GM19043 (cell line): Measurements from ENCODE around the gene ERBB4.

Source experiments
- ATAC-seq: cut with Tn5 transposase; IDR thresholded peaks from one replicate; pipeline ENCODE4 v1.9.1; 2021; ENCODE audit warnings: low read depth; ENCODE audit not compliant: unreplicated experiment

Gene ERBB4

GRCh38 chr2:212379103-212379502 is 159.5 kb downstream of the ERBB4 start:
- ATAC-seq: no peak

DNA sequence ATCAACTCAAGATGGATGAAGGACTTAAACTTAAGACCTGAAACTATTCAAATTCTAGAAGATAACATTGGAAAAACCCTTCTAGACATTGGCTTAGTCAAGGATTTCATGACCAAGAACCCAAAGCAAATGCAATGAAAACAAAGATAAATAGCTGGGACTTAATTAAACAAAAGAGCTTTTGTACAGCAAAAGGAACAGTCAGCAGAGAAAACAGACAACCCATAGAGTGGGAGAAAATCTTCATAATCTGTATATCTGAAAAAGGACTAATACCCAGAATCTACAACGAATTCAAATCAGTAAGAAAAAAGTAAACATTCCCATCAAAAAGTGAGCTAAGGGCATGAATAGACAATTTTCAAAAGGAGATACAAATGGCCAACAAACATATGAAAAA is 171.2 kb downstream of the ERBB4 start:
- no peak for ATAC-seq

DNA sequence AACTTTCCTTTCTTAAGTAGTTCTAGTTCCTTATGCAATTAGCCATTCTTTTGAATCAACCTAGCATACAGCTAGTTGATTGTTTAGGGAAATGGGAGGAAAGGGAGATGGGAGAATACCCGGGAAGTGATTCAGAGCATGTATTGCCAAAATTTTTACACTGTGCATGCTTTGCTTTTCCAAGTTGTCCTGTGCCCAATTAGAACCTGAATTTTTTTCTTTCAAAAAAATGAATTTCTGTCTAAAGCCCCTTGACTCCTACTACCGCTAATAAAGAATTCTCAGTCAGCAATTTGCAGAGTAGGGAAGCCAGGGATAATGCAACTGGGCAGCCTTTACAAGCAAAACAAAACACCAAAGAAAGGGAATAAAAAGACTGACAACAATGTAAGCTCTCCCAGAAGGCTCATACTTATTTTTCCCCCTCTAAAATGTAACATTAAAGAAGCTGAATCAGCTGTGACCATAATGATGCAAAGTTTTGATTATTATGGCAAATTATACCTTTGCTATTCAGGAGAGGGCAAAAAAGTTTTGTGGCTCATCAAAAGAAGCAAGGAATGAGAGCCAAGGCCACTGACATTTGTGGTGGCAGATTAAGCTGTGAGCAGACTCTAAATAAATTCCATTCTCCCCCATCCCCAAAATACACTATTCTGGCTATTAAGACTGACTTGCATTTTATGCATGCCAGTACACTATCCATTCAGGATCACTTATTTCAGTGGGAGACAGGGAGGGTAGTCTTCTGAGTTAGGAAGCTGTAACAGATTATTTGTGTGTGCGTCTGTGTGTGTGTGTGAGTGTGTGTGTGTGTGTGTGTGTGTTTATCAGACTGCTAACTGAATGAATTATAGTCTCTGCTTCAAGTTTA is 174.3 kb downstream of the ERBB4 start:
- ATAC-seq: no peak

DNA sequence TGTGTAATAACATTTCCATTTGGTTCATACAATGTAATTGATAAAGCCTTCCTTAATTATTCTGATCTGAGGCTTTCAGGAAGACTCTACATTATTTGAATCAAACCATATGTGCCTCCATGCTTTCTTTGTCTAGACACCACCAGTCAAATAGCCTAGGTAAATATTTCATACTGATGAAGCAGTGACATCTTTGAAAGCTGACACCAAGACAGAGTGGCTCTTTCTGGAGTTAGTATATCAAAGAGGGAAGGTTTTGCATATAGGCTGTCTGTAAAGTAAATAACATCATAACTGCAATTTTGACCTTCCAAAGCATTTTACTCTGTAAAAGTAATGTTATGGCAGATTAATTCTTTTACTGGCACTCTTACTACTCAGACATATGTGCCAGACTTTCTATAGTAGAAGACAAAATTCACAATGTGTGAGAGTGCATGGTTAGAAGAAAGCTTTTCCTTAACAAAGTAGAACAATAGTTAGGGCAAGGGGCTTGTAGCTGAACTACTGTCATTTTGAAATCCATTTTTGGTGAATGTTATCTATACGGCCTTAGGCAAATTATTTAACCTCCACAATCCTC is 177.3 kb downstream of the ERBB4 start:
- ATAC-seq: no peak

- no peak for ATAC-seq
Observed at GRCh38 chr2:212360068-212360460, 178.5 kb downstream of the ERBB4 start.

DNA sequence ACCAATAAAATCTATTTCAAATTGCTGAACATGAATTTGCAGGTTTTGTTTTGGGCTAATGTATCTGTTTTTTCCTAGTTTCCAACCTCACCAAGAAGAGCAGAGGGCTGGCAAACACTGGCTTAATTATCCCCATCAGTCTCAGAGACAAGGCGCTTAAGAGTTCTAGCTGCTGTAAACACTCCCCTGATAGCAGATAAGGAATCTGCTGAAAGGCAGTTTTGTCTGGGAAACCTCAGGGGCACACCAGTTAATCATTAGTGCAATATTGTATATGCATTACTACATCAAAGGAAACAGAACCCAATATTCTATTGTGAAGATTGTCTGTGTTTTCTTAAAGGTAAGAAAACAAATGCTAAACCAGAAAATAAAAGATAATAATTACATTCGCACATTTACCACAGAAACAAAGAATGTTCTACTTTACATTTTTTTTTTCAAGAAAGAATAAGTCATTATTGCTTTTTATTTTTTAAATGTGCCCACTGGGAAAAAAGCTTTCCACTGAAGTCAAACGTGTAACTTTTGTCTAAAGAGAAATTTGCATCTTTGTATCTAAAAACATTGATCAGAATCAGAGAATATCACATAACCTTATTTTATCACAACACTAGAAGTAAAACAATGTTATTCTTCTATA is 179.1 kb downstream of the ERBB4 start:
- ATAC-seq: no peak

- no peak for ATAC-seq
Observed at GRCh38 chr2:212357606-212358005, 181.0 kb downstream of the ERBB4 start.

GRCh38 chr2:212354382-212354781 is 184.2 kb downstream of the ERBB4 start:
- no peak for ATAC-seq

DNA sequence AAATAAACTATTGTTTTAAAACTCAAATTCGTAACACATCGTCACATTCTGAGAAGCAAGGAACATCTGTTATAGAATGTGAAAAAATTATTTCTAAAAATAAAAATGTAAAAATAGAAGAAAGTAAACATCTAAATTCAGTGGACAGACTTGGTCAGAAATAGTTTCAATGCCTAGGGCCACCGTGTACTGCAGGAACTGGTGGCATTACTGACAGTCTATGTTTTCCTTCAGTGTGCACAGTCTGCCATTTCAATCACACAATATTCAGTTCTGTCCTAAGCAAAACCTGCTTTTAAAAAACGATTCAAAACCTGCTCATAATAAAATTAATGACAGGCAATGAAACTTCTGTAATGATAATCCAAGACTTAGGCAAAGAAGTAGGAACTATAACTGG is 190.1 kb downstream of the ERBB4 start:
- no peak for ATAC-seq

DNA sequence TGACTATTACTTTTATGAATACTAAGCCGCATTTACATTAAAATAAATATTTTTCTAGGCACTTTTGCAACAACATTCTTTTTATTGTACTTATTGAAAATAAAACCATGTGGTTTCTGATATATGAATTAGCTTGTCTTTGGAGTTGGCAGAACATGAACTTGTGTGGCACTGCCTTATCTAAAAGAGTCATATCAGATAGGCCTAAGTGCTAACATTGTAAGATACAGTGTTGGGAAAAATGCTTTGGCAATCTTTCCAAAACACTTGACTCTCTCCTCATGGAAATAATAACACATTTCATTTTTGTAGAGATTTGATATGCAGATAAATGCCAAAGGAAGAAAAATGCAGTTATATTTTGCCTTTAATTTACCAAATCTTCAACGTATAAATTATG is 191.7 kb downstream of the ERBB4 start:
- ATAC-seq: no peak

GRCh38 chr2:212345966-212346365 is 192.6 kb downstream of the ERBB4 start:
- no peak for ATAC-seq

DNA sequence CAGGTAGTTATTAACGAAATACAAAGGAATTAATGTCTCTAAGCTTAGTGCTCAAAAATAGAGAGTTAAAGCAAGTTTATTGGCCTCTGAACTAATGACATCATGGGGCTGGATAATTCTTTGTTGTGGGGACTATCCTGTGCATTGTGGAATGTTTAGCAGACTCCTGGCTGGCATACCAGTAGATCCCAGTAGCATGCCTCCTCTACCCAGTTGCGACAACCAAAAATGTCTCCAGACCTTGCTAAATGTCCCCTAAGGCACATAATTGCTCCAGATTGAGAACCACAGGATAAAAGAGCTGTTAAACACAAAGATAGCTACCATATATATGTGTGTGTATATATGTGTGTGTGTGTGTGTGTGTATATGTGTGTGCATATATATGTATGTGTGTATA is 194.5 kb downstream of the ERBB4 start:
- no peak for ATAC-seq

GRCh38 chr2:212343167-212343566 is 195.4 kb downstream of the ERBB4 start:
- ATAC-seq: no peak

GRCh38 chr2:212337486-212338343 is 200.9 kb downstream of the ERBB4 start:
- no peak for ATAC-seq

DNA sequence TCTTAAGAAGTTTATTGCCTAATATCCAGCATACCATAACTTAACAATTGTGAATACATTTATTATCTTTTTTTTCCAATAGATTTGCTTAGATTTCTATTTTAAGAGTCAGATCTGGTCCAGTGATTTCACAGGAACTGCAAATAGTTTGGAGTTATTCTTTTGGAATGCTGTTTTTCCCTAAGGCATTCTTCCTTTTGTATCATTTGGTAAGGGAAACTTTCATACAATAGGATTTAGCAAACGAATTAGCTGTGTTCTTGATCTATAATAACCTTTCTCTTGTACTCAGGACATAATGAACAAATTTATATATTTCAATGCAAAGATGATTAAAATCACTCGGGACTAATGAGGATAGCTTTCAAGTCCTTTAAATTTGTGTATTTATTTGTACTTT is 201.6 kb downstream of the ERBB4 start:
- no peak for ATAC-seq

DNA sequence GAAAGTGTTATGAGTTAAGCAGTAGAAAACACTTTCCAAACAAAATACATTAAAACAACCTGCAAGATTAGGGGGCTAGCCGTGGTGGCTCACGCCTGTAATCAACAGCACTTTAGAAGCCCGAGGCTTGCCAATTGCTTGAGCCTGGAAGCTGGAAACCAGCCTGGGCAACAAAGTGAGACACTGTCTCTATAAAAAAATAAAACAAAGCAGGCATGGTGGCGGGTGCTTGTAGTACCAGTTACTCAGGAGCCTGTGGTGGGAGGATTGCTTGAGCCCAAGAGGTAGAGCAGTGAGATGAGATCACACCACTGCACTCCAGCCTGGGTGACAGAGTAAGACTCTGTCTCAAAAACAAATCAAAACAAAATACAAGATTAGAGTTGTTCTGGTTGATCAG is 208.3 kb downstream of the ERBB4 start:
- no peak for ATAC-seq

GRCh38 chr2:212328712-212329496 is 209.7 kb downstream of the ERBB4 start:
- ATAC-seq: no peak

- ATAC-seq: no peak
Observed at GRCh38 chr2:212328136-212328535, 210.5 kb downstream of the ERBB4 start.

DNA sequence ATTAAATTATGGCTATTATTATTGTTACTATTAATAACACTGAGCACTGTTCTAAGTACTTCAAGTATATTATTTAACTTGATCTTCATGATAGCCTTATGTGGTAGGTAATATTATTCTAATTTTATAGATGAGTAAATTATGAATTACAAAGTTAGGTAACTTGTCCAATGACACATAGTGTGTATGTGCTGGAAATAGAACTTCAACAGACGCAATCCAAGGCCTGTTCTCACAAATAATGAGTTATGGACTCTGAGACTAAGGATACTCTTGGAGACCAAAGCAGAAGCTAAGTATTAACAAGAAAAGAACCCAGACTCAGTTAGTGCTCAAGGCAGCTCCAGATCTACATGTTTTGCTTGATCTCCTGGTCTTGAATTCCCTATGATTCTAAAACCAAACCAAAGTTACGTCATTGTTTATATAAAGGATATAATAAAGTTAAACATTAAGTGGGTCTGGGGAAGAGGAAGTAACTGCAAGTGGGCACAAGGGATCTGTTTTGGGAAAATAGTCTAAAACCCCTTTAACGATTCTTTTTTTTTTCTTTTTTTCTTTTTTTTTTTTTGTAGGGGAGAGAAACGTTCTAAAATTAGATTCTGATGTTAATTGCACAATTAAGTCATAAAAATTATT is 211.3 kb downstream of the ERBB4 start:
- no peak for ATAC-seq

DNA sequence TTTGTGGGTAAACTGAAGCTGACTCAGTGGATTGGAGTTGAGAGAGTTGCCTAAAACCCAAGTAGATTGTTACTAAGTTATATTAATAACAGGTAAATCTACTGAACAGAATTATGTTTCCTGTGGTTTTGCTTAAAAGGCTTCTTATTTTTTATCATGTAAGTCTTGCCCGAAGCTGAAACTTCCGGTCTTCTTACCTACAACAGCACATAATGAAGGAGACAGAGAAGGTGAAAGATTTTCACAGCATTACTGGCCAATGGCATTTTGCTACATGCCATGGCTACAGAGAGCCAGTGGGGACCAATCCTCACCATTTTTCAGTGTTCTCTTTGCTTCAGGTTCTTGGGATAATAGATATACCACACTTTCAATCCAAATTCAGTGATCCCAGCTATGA is 220.0 kb downstream of the ERBB4 start:
- ATAC-seq: no peak
